PC-9 (cell line): ENCODE results near the gene AKAP6. TPM values are rescaled to one million over a fixed set of nuclear protein-coding genes. Genes with fewer than 3 reads are reported as not detected.
A peak's percentile ranks its signal among the peaks of the same experiment; 100 is the strongest.

Source experiments
- BruUV-seq: library from RNA; stranded (reverse); fragments of 400-500 nt; replicated peaks from 2 replicates; lab custom pipeline; 2021; lab: Mats Ljungman, UMichigan
- CTCF ChIA-PET: fragments of 300-600 bp; sonication (Branson Sonifier 250); formaldehyde crosslinking; loops from one replicate; lab custom pipeline; 2022; ENCODE audit warnings: antibody characterized with exemption; lab: Charles Lee
- POLR2A ChIA-PET: fragments of 300-600 bp; sonication (Branson Sonifier 250); formaldehyde crosslinking; loops from one replicate; lab custom pipeline; 2022; ENCODE audit warnings: antibody characterized with exemption; ENCODE audit not compliant: unreplicated experiment; lab: Charles Lee
- DNase-seq, 2 experiments: peaks; one replicate each; pipeline versions ENCODE4 v3.0.0 to v3.0.0-alpha.2; 2015 to 2022; ENCODE audit warnings: mixed read lengths in 1 of 2
- H2AFZ ChIP-seq: fragments of 200-600 bp; sonication (generic); 2 replicates; pipeline ENCODE4 v1.8.1; 2017; ENCODE audit warnings: antibody characterized with exemption
- H3F3A ChIP-seq: fragments of 200-600 bp; sonication (generic); 2 replicates; pipeline ENCODE4 v1.8.1; 2017; ENCODE audit warnings: antibody characterized with exemption, mild to moderate bottlenecking, low read depth; ENCODE audit not compliant: insufficient read depth
- H3K27ac ChIP-seq: fragments of 200-600 bp; sonication (generic); 2 replicates; pipeline ENCODE4 v1.6.1; 2016; ENCODE audit warnings: mixed run types
- H3K27me3 ChIP-seq: fragments of 200-600 bp; sonication (generic); 2 replicates; pipeline ENCODE4 v1.6.1; 2016; ENCODE audit warnings: low read depth, mixed run types; ENCODE audit not compliant: insufficient read depth
- H3K36me3 ChIP-seq: fragments of 200-600 bp; sonication (generic); 2 replicates; pipeline ENCODE4 v1.6.1; 2016; ENCODE audit warnings: low read depth, mixed run types
- H3K4me1 ChIP-seq: fragments of 200-600 bp; sonication (generic); replicated peaks from 2 replicates; pipeline ENCODE4 v1.6.1; 2016; ENCODE audit warnings: mixed run types; ENCODE audit not compliant: insufficient read depth
- H3K4me2 ChIP-seq: fragments of 200-600 bp; sonication (generic); 2 replicates; pipeline ENCODE4 v1.6.1; 2017; ENCODE audit warnings: mixed run types
- H3K4me3 ChIP-seq: fragments of 200-600 bp; sonication (generic); 2 replicates; pipeline ENCODE4 v1.6.1; 2016; ENCODE audit warnings: mixed run types
- H3K79me2 ChIP-seq: fragments of 200-600 bp; sonication (generic); 2 replicates; pipeline ENCODE4 v1.6.1; 2017; ENCODE audit warnings: low read depth, mixed run types
- H3K9me2 ChIP-seq: fragments of 200-600 bp; sonication (generic); 2 replicates; pipeline ENCODE4 v1.8.1; 2017; ENCODE audit warnings: mild to moderate bottlenecking; ENCODE audit not compliant: insufficient read depth
- H3K9me3 ChIP-seq: fragments of 200-600 bp; sonication (generic); 2 replicates; pipeline ENCODE4 v1.8.1; 2016; ENCODE audit warnings: low read depth; ENCODE audit not compliant: insufficient read depth
- H4K20me1 ChIP-seq: fragments of 200-600 bp; sonication (generic); 2 replicates; pipeline ENCODE4 v1.8.1; 2017; ENCODE audit not compliant: insufficient read depth
- CTCF ChIP-seq: fragments of 200-600 bp; sonication (generic); conservative IDR thresholded peaks from 2 replicates; pipeline ENCODE4 v1.6.1; 2017; ENCODE audit warnings: mixed run types, antibody characterized with exemption, mild to moderate bottlenecking, moderate library complexity
- EZH2 ChIP-seq: fragments of 200-600 bp; sonication (generic); IDR thresholded peaks from 2 replicates; pipeline ENCODE4 v1.8.0; 2017; ENCODE audit warnings: antibody characterized with exemption, low read depth
- intact Hi-C: fragments of 100-400 bp; cut with micrococcal nuclease; formaldehyde crosslinking; loops from one replicate; pipeline ENCODE4 v1.10.0; 2022; ENCODE audit not compliant: unreplicated experiment
- total RNA-seq: library from RNA; stranded (reverse); gene quantifications from 2 replicates; pipeline ENCODE4 v1.2.3, GENCODE V29; 2021

The AKAP6 gene
- total RNA-seq, 1 experiment from 2014 or later: 2.8 TPM

- intact Hi-C loops: no loop called here
- H3K27me3 ChIP-seq: no peaks in the 10 kb centered on the region
- H3K4me3 ChIP-seq: no peak overlapping the region
- ChIA-PET CTCF (no interaction called here), POLR2A (interaction anchor here (0.6 kb wide), 1 partner anchor 1503 kb away, joined by 14 read pairs; no protein-coding TSS in a partner anchor)
- no peak overlapping the region for H3K27ac ChIP-seq
- no peaks in the 10 kb centered on the region for H3K4me1 ChIP-seq
- TF ChIP-seq CTCF (no peak), EZH2 (no peak)
- no peak overlapping the region for H2AFZ ChIP-seq
- no peaks in the 10 kb centered on the region for H4K20me1 ChIP-seq
- no peak overlapping the region for H3K4me2 ChIP-seq
- BruUV-seq: no TSS peak
- DNase-seq: no peak
- no peaks in the 10 kb centered on the region for H3K9me2 ChIP-seq
- H3F3A ChIP-seq: no peaks in the 10 kb centered on the region
- H3K9me3 ChIP-seq: no peaks in the 10 kb centered on the region
- H3K36me3 ChIP-seq: no peaks in the 10 kb centered on the region
- H3K79me2 ChIP-seq: no peaks in the 10 kb centered on the region
Measured at GRCh38 chr14:32495435-32495734, 166.3 kb downstream of the AKAP6 start.

- no peak overlapping the region for H2AFZ ChIP-seq
- H4K20me1 ChIP-seq: no peaks in the 10 kb centered on the region
- ChIA-PET CTCF (no interaction called here), POLR2A (no interaction called here)
- H3K9me3 ChIP-seq: no peaks in the 10 kb centered on the region
- H3F3A ChIP-seq: no peaks in the 10 kb centered on the region
- intact Hi-C loops: no loop called here
- H3K9me2 ChIP-seq: no peaks in the 10 kb centered on the region
- no peak for TF ChIP-seq CTCF
- TF ChIP-seq EZH2: no peak
- no peak overlapping the region for H3K4me3 ChIP-seq
- H3K36me3 ChIP-seq: no peaks in the 10 kb centered on the region
- no peak for DNase-seq
- no TSS peak for BruUV-seq
- H3K27ac ChIP-seq: no peak overlapping the region
- H3K27me3 ChIP-seq: no peaks in the 10 kb centered on the region
- no peak overlapping the region for H3K4me2 ChIP-seq
- no peaks in the 10 kb centered on the region for H3K4me1 ChIP-seq
- no peaks in the 10 kb centered on the region for H3K79me2 ChIP-seq
Measured at GRCh38 chr14:32497248-32497647, 168.2 kb downstream of the AKAP6 start.

- POLR2A ChIA-PET: no interaction called here
- H3F3A ChIP-seq: peaks cover 10% of the 10 kb centered on the region; the same call in 1 of the 2 replicates
- no peaks in the 10 kb centered on the region for H3K36me3 ChIP-seq
- no peaks in the 10 kb centered on the region for H3K9me3 ChIP-seq
- no peaks in the 10 kb centered on the region for H3K79me2 ChIP-seq
- H4K20me1 ChIP-seq: no peaks in the 10 kb centered on the region
- H2AFZ ChIP-seq: 0 out of 2 replicates have a peak overlapping the region, but pooled peaks have one; percentile 54
- DNase-seq: peak in 1 of 2 experiments; percentile 66
- BruUV-seq: no TSS peak
- peak overlapping the region; percentile 54 for H3K4me2 ChIP-seq
- H3K9me2 ChIP-seq: no peaks in the 10 kb centered on the region
- no peaks in the 10 kb centered on the region for H3K27me3 ChIP-seq
- CTCF ChIA-PET: no interaction called here
- no peak for TF ChIP-seq EZH2
- no peak for TF ChIP-seq CTCF
- H3K4me1 ChIP-seq: peaks cover 23% of the 10 kb centered on the region
- peak overlapping the region; percentile 91 for H3K27ac ChIP-seq
- intact Hi-C loops: no loop called here
- H3K4me3 ChIP-seq: no peak overlapping the region; the same call in 1 of the 2 replicates
Measured at GRCh38 chr14:32507029-32507984, 178.2 kb downstream of the AKAP6 start.
